Spleen (tissue), 13 donors: ENCODE data around the gene CCDC91. TPM values are rescaled to one million over a fixed set of nuclear protein-coding genes. Genes with fewer than 3 reads are reported as not detected.

Experiments
- DNase-seq: peaks from one replicate; pipeline ENCODE4 v3.0.0-alpha.2; 2020
- H3K27ac ChIP-seq, 8 donors: fragments of 200-600 bp; sonication (generic) in 7 of 8; 1 replicate in 4 of 8; 2 replicates in 4 of 8; pipeline versions ENCODE4 v1.5.0 to v1.8.0; 2016 to 2021; ENCODE audit warnings: inconsistent platforms in 4 of 8, mild to moderate bottlenecking in 4 of 8, moderate library complexity in 1 of 8
- H3K27me3 ChIP-seq, 7 donors: fragments of 200-600 bp; sonication (generic) in 6 of 7; replicated peaks in 1 of 7; 1 replicate in 4 of 7; 2 replicates in 3 of 7; pipeline versions ENCODE4 v1.5.0 to v1.8.0; 2016 to 2021; ENCODE audit warnings: inconsistent platforms in 3 of 7, mild to moderate bottlenecking in 1 of 7
- H3K36me3 ChIP-seq, 6 donors: fragments of 200-600 bp; sonication (generic) in 5 of 6; 1 replicate in 4 of 6; 2 replicates in 2 of 6; pipeline versions ENCODE4 v1.5.0 to v1.8.0; 2016 to 2021; ENCODE audit warnings: inconsistent platforms in 2 of 6
- H3K4me1 ChIP-seq, 6 donors: fragments of 200-600 bp; sonication (generic) in 5 of 6; 1 replicate in 3 of 6; 2 replicates in 3 of 6; pipeline versions ENCODE4 v1.5.0 to v1.8.0; 2016 to 2021; ENCODE audit warnings: inconsistent platforms in 3 of 6
- H3K4me3 ChIP-seq, 8 donors: fragments of 200-600 bp; sonication (generic) in 7 of 8; 1 replicate in 4 of 8; 2 replicates in 4 of 8; pipeline versions ENCODE4 v1.5.0 to v1.8.0; 2016 to 2021; ENCODE audit warnings: inconsistent platforms in 4 of 8, mild to moderate bottlenecking in 4 of 8, moderate library complexity in 2 of 8
- H3K9me3 ChIP-seq, 8 donors: fragments of 200-600 bp; sonication (generic) in 7 of 8; 1 replicate in 4 of 8; 2 replicates in 4 of 8; pipeline versions ENCODE4 v1.5.0 to v1.8.0; 2016 to 2021; ENCODE audit warnings: inconsistent platforms in 4 of 8
- CTCF ChIP-seq, 11 experiments: fragments of 200-600 bp in 7 of 11; fragments of 450-650 bp in 4 of 11; sonication (generic) in 4 of 11; IDR thresholded peaks in 8 of 11; conservative IDR thresholded peaks in 3 of 11; 1 replicate in 7 of 11; 2 replicates in 4 of 11; pipeline versions ENCODE4 v1.4.0 to v1.8.0; 2016 to 2021; ENCODE audit warnings: antibody characterized with exemption in 11 of 11, inconsistent platforms in 4 of 11, mild to moderate bottlenecking in 1 of 11
- POLR2A ChIP-seq, 3 donors: fragments of 450-650 bp; IDR thresholded peaks; one replicate each; pipeline ENCODE4 v1.5.1; 2017; ENCODE audit warnings: antibody characterized with exemption in 3 of 3, mild to moderate bottlenecking in 1 of 3
- POLR2AphosphoS5 ChIP-seq, 3 donors: sonication (generic); formaldehyde crosslinking; IDR thresholded peaks; one replicate each; pipeline ENCODE4 v1.5.1; 2017; ENCODE audit warnings: antibody characterized with exemption in 3 of 3
- WGBS, 5 donors: extraction: QIAGEN DNeasy Blood & Tissue Kit in 3 of 5; methylation state at CpG; one replicate each; pipeline versions ENCODE4 v1.1.5 to v1.1.7; 2013 to 2018; 5-methylcytosine and 5-hydroxymethylcytosine counted together
- intact Hi-C: fragments of 100-400 bp; cut with DNase I; formaldehyde crosslinking; loops from one replicate; pipeline ENCODE4 v1.15.0; 2023; ENCODE audit warnings: low total_unique reads
- long read RNA-seq, 2 donors: transcript quantifications; one replicate each; lab custom pipeline, GENCODE V29; 2026
- polyA plus RNA-seq, 3 donors: library from polyadenylated mRNA; stranded (reverse); fragments of 200-250 nt; gene quantifications; one replicate each; pipeline ENCODE4 v1.2.1, GENCODE V29; 2013
- total RNA-seq, 7 donors: library from RNA; depleted of rRNA in 3 of 7; stranded (reverse); fragments of >200 nt in 3 of 7; fragmentation: NEBNext Ultra II Directional in 4 of 7; extraction: Animal tissue kit (Norgen Biotek cat#: 25700) in 4 of 7; gene quantifications; one replicate each; pipeline versions ENCODE4 v1.1.0 to v1.2.1, GENCODE V29; 2016 to 2021
- donor health status: healthy with polysubstance abuse.
- donor health status: DM: no; HTN: no; CAD: no; lungs with moderate emphysema.
- donor health status: DM: no; HTN: no; CAD: no.
- donor health status: Bipolar disorder and iron deficiency.
- donor health status: healthy.
- donor health status: DM: no; HTN: no; CAD: no.
- donor health status: DM: yes; HTN: yes; CAD: no.

The CCDC91 gene, protein sequence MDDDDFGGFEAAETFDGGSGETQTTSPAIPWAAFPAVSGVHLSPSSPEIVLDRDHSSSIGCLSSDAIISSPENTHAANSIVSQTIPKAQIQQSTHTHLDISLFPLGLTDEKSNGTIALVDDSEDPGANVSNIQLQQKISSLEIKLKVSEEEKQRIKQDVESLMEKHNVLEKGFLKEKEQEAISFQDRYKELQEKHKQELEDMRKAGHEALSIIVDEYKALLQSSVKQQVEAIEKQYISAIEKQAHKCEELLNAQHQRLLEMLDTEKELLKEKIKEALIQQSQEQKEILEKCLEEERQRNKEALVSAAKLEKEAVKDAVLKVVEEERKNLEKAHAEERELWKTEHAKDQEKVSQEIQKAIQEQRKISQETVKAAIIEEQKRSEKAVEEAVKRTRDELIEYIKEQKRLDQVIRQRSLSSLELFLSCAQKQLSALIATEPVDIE
- total RNA-seq (10 to 100 TPM; 34.2 to 65.9 (median 46.5) TPM), polyA plus RNA-seq (10 to 100 TPM; 12.8 to 16.0 (median 13.3) TPM)
- long read RNA-seq, donor 1, transcript CCDC91-205 (11 exons, 1,301 nt): major isoform, 7 of 9 reads
- long read RNA-seq, donor 1, partial matches to known transcripts: 0 of 9 reads
- long read RNA-seq, donor 1, other reads (novel, unspliced or antisense): 0 of 9 reads
- long read RNA-seq, donor 2, partial matches to known transcripts: 0 of 4 reads
- long read RNA-seq, donor 2, other reads (novel, unspliced or antisense): 0 of 4 reads

GRCh38 chr12:28190321-28191050 lies at the start of gene CCDC91:
Gene CCDC91 (plus strand): TSS chr12:28190456. CDS start chr12:28257216, 66,760 bp downstream.
- Histone ChIP-seq H3K27ac (peak within 1 kb of the TSS; percentile 89 to 98 (median 96)), H3K27me3 (no peaks in the 10 kb centered on the region), H3K9me3 (peaks cover 0 to 14% (median 6%) of the 10 kb centered on the region in 8 donors), H3K4me3 (peak within 1 kb of the TSS; percentile 49 to 82 (median 69)), H3K4me1 (peaks cover 9 to 34% (median 23%) of the 10 kb centered on the region in 6 donors), H3K36me3 (peaks cover 0 to 12% (median 0%) of the 10 kb centered on the region in 6 donors)
- intact Hi-C loops: no loop called here
- peak in 4 of 11 experiments; percentile 14 to 40 (median 24) for TF ChIP-seq CTCF (IDR thresholded peaks at IDR 0.05 in 8 of 11, conservative IDR thresholded peaks at IDR 0.05 in 3 of 11)
- peak; percentile 82 to 92 (median 86) for TF ChIP-seq POLR2AphosphoS5 (IDR thresholded peaks at IDR 0.05)
- TF ChIP-seq POLR2A (IDR thresholded peaks at IDR 0.05): peak in 2 of 3 donors; percentile 6 to 63
- DNase-seq: peak; percentile 97
- WGBS, 5 donors: 0 to 1% (median 0%) methylated on average over 49 to 72 of the region's 72 CpGs

GRCh38 chr12:28144059-28144458 lies 46.2 kb upstream of the CCDC91 start:
- intact Hi-C loops: no loop called here
- no peaks in the 10 kb centered on the region for H3K36me3 ChIP-seq
- WGBS, 5 donors: 87 to 94% (median 91%) methylated on average over 8 of the region's 8 CpGs

DNA sequence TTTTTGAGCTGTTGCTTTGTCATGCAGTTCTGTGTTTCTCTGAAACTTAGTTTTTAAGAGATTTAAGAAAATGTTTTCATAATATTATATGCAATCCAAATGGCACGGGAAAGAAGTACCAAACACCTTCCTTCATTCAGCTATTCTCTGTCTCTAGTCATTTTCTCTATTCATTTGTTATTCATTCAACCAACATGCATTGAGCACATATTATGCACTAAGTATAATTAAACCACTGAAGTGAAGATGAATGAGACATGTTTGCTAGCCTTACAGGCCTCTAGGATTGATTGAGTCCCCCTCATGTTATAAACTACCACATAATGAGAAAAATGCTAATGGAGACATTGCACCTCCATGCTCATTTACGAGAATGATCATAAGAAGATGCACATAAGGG lies 45.7 kb upstream of the CCDC91 start:
- H3K4me3 ChIP-seq: no peak overlapping the region
- no peaks in the 10 kb centered on the region for H3K9me3 ChIP-seq
- TF ChIP-seq POLR2AphosphoS5 (IDR thresholded peaks at IDR 0.05): no peak
- no peak for TF ChIP-seq CTCF (IDR thresholded peaks at IDR 0.05 in 8 of 11, conservative IDR thresholded peaks at IDR 0.05 in 3 of 11)
- no peak for TF ChIP-seq POLR2A (IDR thresholded peaks at IDR 0.05)
- no peak for DNase-seq
- WGBS, 5 donors: 89 to 92% (median 90%) methylated on average over 2 of the region's 2 CpGs
- no peaks in the 10 kb centered on the region for H3K36me3 ChIP-seq
- no peaks in the 10 kb centered on the region for H3K4me1 ChIP-seq
- intact Hi-C loops: no loop called here
- H3K27ac ChIP-seq: no peak overlapping the region
- no peaks in the 10 kb centered on the region for H3K27me3 ChIP-seq

More at GRCh38 chr12:28144059-28144458, 46.2 kb upstream of the CCDC91 start:
- Histone ChIP-seq H3K27ac (no peak overlapping the region), H3K9me3 (no peaks in the 10 kb centered on the region), H3K4me1 (no peaks in the 10 kb centered on the region), H3K27me3 (no peaks in the 10 kb centered on the region), H3K4me3 (no peak overlapping the region)
- no peak for DNase-seq
- TF ChIP-seq POLR2A (IDR thresholded peaks at IDR 0.05) (no peak), CTCF (IDR thresholded peaks at IDR 0.05 in 8 of 11, conservative IDR thresholded peaks at IDR 0.05 in 3 of 11) (no peak), POLR2AphosphoS5 (IDR thresholded peaks at IDR 0.05) (no peak)
